Peyer's patch (tissue), 4 donors: ENCODE results near the gene GNG7. TPM values are rescaled to one million over a fixed set of nuclear protein-coding genes. Genes with fewer than 3 reads are reported as not detected.

Experiments
- DNase-seq, 3 donors: peaks; one replicate each; pipeline ENCODE4 v3.0.0-alpha.2; 2017 to 2019
- H3K27ac ChIP-seq, 4 donors: fragments of 200-600 bp; sonication (generic); one replicate each; pipeline ENCODE4 v1.5.1; 2016 to 2019
- H3K27me3 ChIP-seq, 2 donors: fragments of 200-600 bp; sonication (generic); one replicate each; pipeline ENCODE4 v1.5.1; 2019
- H3K36me3 ChIP-seq, 3 donors: fragments of 200-600 bp; sonication (generic); one replicate each; pipeline ENCODE4 v1.5.1; 2016 to 2019
- H3K4me1 ChIP-seq, 4 donors: fragments of 200-600 bp; sonication (generic); one replicate each; pipeline ENCODE4 v1.5.1; 2016 to 2019
- H3K4me3 ChIP-seq, 4 donors: fragments of 200-600 bp; sonication (generic); 1 replicate in 3 of 4; 2 replicates in 1 of 4; pipeline ENCODE4 v1.5.1; 2016 to 2019; ENCODE audit warnings: mild to moderate bottlenecking in 1 of 4
- H3K9me3 ChIP-seq, 4 donors: fragments of 200-600 bp; sonication (generic); one replicate each; pipeline ENCODE4 v1.5.1; 2016 to 2019; ENCODE audit warnings: mild to moderate bottlenecking in 1 of 4
- CTCF ChIP-seq, 6 experiments: fragments of 450-650 bp in 4 of 6; fragments of 200-600 bp in 2 of 6; sonication (generic) in 1 of 6; IDR thresholded peaks; one replicate each; pipeline ENCODE4 v1.5.1; 2017 to 2019; ENCODE audit warnings: antibody characterized with exemption in 6 of 6, mild to moderate bottlenecking in 3 of 6, moderate library complexity in 1 of 6
- POLR2A ChIP-seq, 2 donors: fragments of 450-650 bp; IDR thresholded peaks; one replicate each; pipeline ENCODE4 v1.5.1; 2017; ENCODE audit warnings: antibody characterized with exemption in 2 of 2, mild to moderate bottlenecking in 2 of 2, moderate library complexity in 2 of 2
- total RNA-seq, 4 donors: library from RNA; depleted of rRNA; stranded (reverse); fragments of >200 nt; gene quantifications; one replicate each; pipeline ENCODE4 v1.1.0, GENCODE V29; 2016

The GNG7 gene
- total RNA-seq, 4 donors from 2014 or later = 1.2 to 14.9 (median 2.0) TPM

- Histone ChIP-seq H3K27ac (no peak overlapping the region), H3K9me3 (no peaks in the 10 kb centered on the region), H3K4me3 (no peak overlapping the region), H3K4me1 (peaks cover 0 to 4% (median 1%) of the 10 kb centered on the region in 4 donors), H3K36me3 (no peaks in the 10 kb centered on the region), H3K27me3 (no peaks in the 10 kb centered on the region)
- no peak for DNase-seq
- no peak for TF ChIP-seq POLR2A (IDR thresholded peaks at IDR 0.05)
- no peak for TF ChIP-seq CTCF (IDR thresholded peaks at IDR 0.05)
Measured at GRCh38 chr19:2500841-2501261, 201.6 kb downstream of the GNG7 start.

GRCh38 chr19:2500156-2500555, 202.3 kb downstream of the GNG7 start:
- Histone ChIP-seq H3K4me3 (no peak overlapping the region), H3K27ac (no peak overlapping the region)
- TF ChIP-seq CTCF (IDR thresholded peaks at IDR 0.05) = no peak
- TF ChIP-seq POLR2A (IDR thresholded peaks at IDR 0.05) = no peak

GRCh38 chr19:2497186-2497585, 205.3 kb downstream of the GNG7 start:
- TF ChIP-seq POLR2A (IDR thresholded peaks at IDR 0.05) = no peak
- no peak for TF ChIP-seq CTCF (IDR thresholded peaks at IDR 0.05)
- DNase-seq = no peak
- Histone ChIP-seq H3K4me3 (no peak overlapping the region), H3K27me3 (no peaks in the 10 kb centered on the region), H3K36me3 (no peaks in the 10 kb centered on the region), H3K27ac (peak overlapping the region in 1 of 4 donors; percentile 92), H3K4me1 (peaks cover 0 to 22% (median 10%) of the 10 kb centered on the region in 4 donors), H3K9me3 (no peaks in the 10 kb centered on the region)

More at GRCh38 chr19:2500156-2500555, 202.3 kb downstream of the GNG7 start:
- H3K27me3 ChIP-seq = no peaks in the 10 kb centered on the region
- DNase-seq = no peak
- peaks cover 0 to 11% (median 8%) of the 10 kb centered on the region in 4 donors for H3K4me1 ChIP-seq
- H3K36me3 ChIP-seq = no peaks in the 10 kb centered on the region
- no peaks in the 10 kb centered on the region for H3K9me3 ChIP-seq

GRCh38 chr19:2495651-2496316, 206.7 kb downstream of the GNG7 start:
- Histone ChIP-seq H3K36me3 (no peaks in the 10 kb centered on the region), H3K4me1 (peaks cover 0 to 34% (median 17%) of the 10 kb centered on the region in 4 donors), H3K27ac (peak overlapping the region; percentile 56 to 92 (median 77)), H3K9me3 (no peaks in the 10 kb centered on the region), H3K27me3 (no peaks in the 10 kb centered on the region), H3K4me3 (peak overlapping the region; percentile 43 to 64 (median 57))
- TF ChIP-seq CTCF (IDR thresholded peaks at IDR 0.05) (no peak), POLR2A (IDR thresholded peaks at IDR 0.05) (peak in 1 of 2 donors; percentile 25)
- DNase-seq = peak in 2 of 3 donors; percentile 67 to 74

- Histone ChIP-seq H3K36me3 (no peaks in the 10 kb centered on the region), H3K9me3 (no peaks in the 10 kb centered on the region), H3K4me1 (peaks cover 0 to 37% (median 20%) of the 10 kb centered on the region in 4 donors), H3K4me3 (peak overlapping the region; percentile 43 to 64 (median 57)), H3K27ac (peak overlapping the region; percentile 56 to 92 (median 77)), H3K27me3 (no peaks in the 10 kb centered on the region)
- TF ChIP-seq CTCF (IDR thresholded peaks at IDR 0.05) (peak in 1 of 6 experiments; percentile 7), POLR2A (IDR thresholded peaks at IDR 0.05) (peak; percentile 26 to 52)
- peak in 2 of 3 donors; percentile 91 to 92 for DNase-seq
Measured at GRCh38 chr19:2495130-2495641, 207.3 kb downstream of the GNG7 start.
